Activated gamma-delta T cell (primary cell): Measurements from ENCODE around the gene MEGF11.

Experiments
- DNase-seq: peaks from one replicate; lab custom pipeline; 2025; lab: John Stamatoyannopoulos, UW
- total RNA-seq, 2 donors: gene quantifications; one replicate each; lab custom pipeline; 2026; lab: John Stamatoyannopoulos, UW

The MEGF11 gene
- 0.05 to 0.17 reads per million in 2 donors for total RNA-seq

- DNase-seq: no peak
Observed at GRCh38 chr15:66253418-66254088, at the start of gene MEGF11. Gene MEGF11 (minus strand): TSS chr15:66253750. CDS start chr15:66128403, 125,347 bp downstream.

- no peak for DNase-seq
Observed at GRCh38 chr15:66302489-66303278, 49.1 kb upstream of the MEGF11 start.

- no peak for DNase-seq
Observed at GRCh38 chr15:66298803-66299251, 45.3 kb upstream of the MEGF11 start.

- no peak for DNase-seq
Observed at GRCh38 chr15:66296186-66296585, 42.6 kb upstream of the MEGF11 start.

- DNase-seq: no peak
Observed at GRCh38 chr15:66294932-66295235, 41.3 kb upstream of the MEGF11 start.

- no peak for DNase-seq
Observed at GRCh38 chr15:66294157-66294931, 40.8 kb upstream of the MEGF11 start.

- peak; percentile 58 for DNase-seq
Observed at GRCh38 chr15:66293419-66294156, 40.0 kb upstream of the MEGF11 start, which contains the start of gene DIS3L. Gene DIS3L (plus strand): TSS chr15:66293568. CDS start chr15:66293597, 29 bp downstream.

GRCh38 chr15:66292571-66293418 lies 39.2 kb upstream of the MEGF11 start:
- DNase-seq: no peak

GRCh38 chr15:66291816-66292570 lies 38.4 kb upstream of the MEGF11 start:
- no peak for DNase-seq

- no peak for DNase-seq
Observed at GRCh38 chr15:66290518-66290917, 37.0 kb upstream of the MEGF11 start.

GRCh38 chr15:66290007-66290406 lies 36.5 kb upstream of the MEGF11 start:
- DNase-seq: no peak

- DNase-seq: no peak
Observed at GRCh38 chr15:66288551-66289185, 35.1 kb upstream of the MEGF11 start.

GRCh38 chr15:66288093-66288492 lies 34.5 kb upstream of the MEGF11 start:
- DNase-seq: no peak

GRCh38 chr15:66287461-66288057 lies 34.0 kb upstream of the MEGF11 start:
- DNase-seq: no peak

- no peak for DNase-seq
Observed at GRCh38 chr15:66285533-66286280, 32.2 kb upstream of the MEGF11 start.

- DNase-seq: no peak
Observed at GRCh38 chr15:66284271-66284670, 30.7 kb upstream of the MEGF11 start.

- DNase-seq: no peak
Observed at GRCh38 chr15:66278671-66279070, 25.1 kb upstream of the MEGF11 start.

- no peak for DNase-seq
Observed at GRCh38 chr15:66278056-66278455, 24.5 kb upstream of the MEGF11 start.
